Left lung (tissue), 14 donors: ENCODE results near the gene FCN1. TPM values are rescaled to one million over a fixed set of nuclear protein-coding genes. Genes with fewer than 3 reads are reported as not detected.
A peak's percentile ranks its signal among the peaks of the same experiment; 100 is the strongest.

Experiments
- ATAC-seq: fragments of 200-7000 bp; cut with Tn5 transposase; one replicate; pipeline ENCODE4 v1.9.1; 2020; ENCODE audit warnings: moderate library complexity
- DNase-seq, 4 donors: peaks; one replicate each; pipeline ENCODE4 v3.0.0-alpha.2; 2013 to 2020
- H3K27ac ChIP-seq, 2 donors: fragments of 200-600 bp; sonication (generic) in 1 of 2; one replicate each; pipeline versions ENCODE4 v1.5.0 to v1.8.0; 2020 to 2021
- H3K27me3 ChIP-seq, 2 donors: fragments of 200-600 bp; sonication (generic) in 1 of 2; one replicate each; pipeline versions ENCODE4 v1.5.0 to v1.8.0; 2020 to 2021
- H3K36me3 ChIP-seq, 2 donors: fragments of 200-600 bp; sonication (generic) in 1 of 2; one replicate each; pipeline versions ENCODE4 v1.5.0 to v1.8.0; 2020 to 2021
- H3K4me1 ChIP-seq, 2 donors: fragments of 200-600 bp; one replicate each; pipeline ENCODE4 v1.8.0; 2021
- H3K4me3 ChIP-seq, 2 donors: fragments of 200-600 bp; sonication (generic) in 1 of 2; one replicate each; pipeline versions ENCODE4 v1.5.0 to v1.8.0; 2020 to 2021; ENCODE audit warnings: mild to moderate bottlenecking in 1 of 2
- H3K9me3 ChIP-seq, 2 donors: fragments of 200-600 bp; sonication (generic) in 1 of 2; one replicate each; pipeline versions ENCODE4 v1.5.0 to v1.8.0; 2020 to 2021
- intact Hi-C, 2 donors: fragments of 100-400 bp; cut with DNase I; formaldehyde crosslinking; loops; one replicate each; pipeline versions ENCODE4 v1.11.2 to v1.14.2; 2022
- long read RNA-seq, 12 donors: library from polyadenylated mRNA in 2 of 12; unstranded in 2 of 12; transcript quantifications; one replicate each; pipeline ENCODE4 v2.0.0 and lab custom pipeline, GENCODE V29; 2019 to 2026
- polyA plus RNA-seq, 6 donors: library from polyadenylated mRNA; unstranded; fragments of 120-200 nt; gene quantifications; one replicate each; pipeline ENCODE4 v1.2.1, GENCODE V29; 2013; ENCODE audit not compliant: insufficient read length in 6 of 6
- total RNA-seq, 2 donors: library from RNA; stranded (reverse); fragmentation: NEBNext Ultra II Directional; extraction: Animal tissue kit (Norgen Biotek cat#: 25700); gene quantifications; one replicate each; pipeline ENCODE4 v1.2.1, GENCODE V29; 2021
- TF ChIP-seq, protein P1 (sequence below), 2 donors: fragments of 200-600 bp; sonication (generic) in 1 of 2; IDR thresholded peaks; one replicate each; pipeline versions ENCODE4 v1.5.0 to v1.8.0; 2021; ENCODE audit warnings: antibody characterized with exemption in 2 of 2
- donor health status: DM: no; HTN: yes; CAD: no.
- donor health status: DM: no; HTN: no; CAD: no.

The FCN1 gene
- 10 to 100 TPM; 28.4 to 72.1 TPM for total RNA-seq
- 1 to 10 TPM; 3.4 to 6.7 (median 5.1) TPM for polyA plus RNA-seq
- long read RNA-seq, donor 1: 0 reads
- long read RNA-seq, donor 2: 0 reads
- long read RNA-seq, donor 3, partial matches to known transcripts: 0 of 1 reads
- long read RNA-seq, donor 3, other reads (novel, unspliced or antisense): 0 of 1 reads
- long read RNA-seq, donor 4, transcript FCN1-201 (9 exons, 1,286 nt): major isoform, 23 of 28 reads
- long read RNA-seq, donor 4, partial matches to known transcripts: 2 of 28 reads
- long read RNA-seq, donor 4, other reads (novel, unspliced or antisense): 3 of 28 reads
- long read RNA-seq, donor 5: 0 reads
- long read RNA-seq, donor 6, partial matches to known transcripts: 0 of 1 reads
- long read RNA-seq, donor 6, other reads (novel, unspliced or antisense): 0 of 1 reads
- long read RNA-seq, donor 7: 0 reads
- long read RNA-seq, donor 8, partial matches to known transcripts: 0 of 1 reads
- long read RNA-seq, donor 8, other reads (novel, unspliced or antisense): 0 of 1 reads
- long read RNA-seq, donor 9: 0 reads
- long read RNA-seq, donor 10, transcript FCN1-201 (9 exons, 1,286 nt): major isoform, 123 of 146 reads
- long read RNA-seq, donor 10, partial matches to known transcripts: 6 of 146 reads
- long read RNA-seq, donor 10, other reads (novel, unspliced or antisense): 17 of 146 reads
- long read RNA-seq, donor 11: 0 reads
- long read RNA-seq, donor 12: 0 reads

- H3K27ac ChIP-seq: peak within 1 kb of the TSS in 1 of 2 donors; percentile 75
- H3K9me3 ChIP-seq: peaks cover 0 to 7% of the 10 kb centered on the region in 2 donors
- peaks cover 0 to 10% of the 10 kb centered on the region in 2 donors for H3K27me3 ChIP-seq
- H3K4me1 ChIP-seq: peaks cover 0 to 66% of the 10 kb centered on the region in 2 donors
- peak within 1 kb of the TSS in 1 of 2 donors; percentile 38 for H3K4me3 ChIP-seq
- peaks cover 0 to 8% of the 10 kb centered on the region in 2 donors for H3K36me3 ChIP-seq
- intact Hi-C loops: no loop called here
- DNase-seq: no peak
- TF ChIP-seq, protein P1, sequence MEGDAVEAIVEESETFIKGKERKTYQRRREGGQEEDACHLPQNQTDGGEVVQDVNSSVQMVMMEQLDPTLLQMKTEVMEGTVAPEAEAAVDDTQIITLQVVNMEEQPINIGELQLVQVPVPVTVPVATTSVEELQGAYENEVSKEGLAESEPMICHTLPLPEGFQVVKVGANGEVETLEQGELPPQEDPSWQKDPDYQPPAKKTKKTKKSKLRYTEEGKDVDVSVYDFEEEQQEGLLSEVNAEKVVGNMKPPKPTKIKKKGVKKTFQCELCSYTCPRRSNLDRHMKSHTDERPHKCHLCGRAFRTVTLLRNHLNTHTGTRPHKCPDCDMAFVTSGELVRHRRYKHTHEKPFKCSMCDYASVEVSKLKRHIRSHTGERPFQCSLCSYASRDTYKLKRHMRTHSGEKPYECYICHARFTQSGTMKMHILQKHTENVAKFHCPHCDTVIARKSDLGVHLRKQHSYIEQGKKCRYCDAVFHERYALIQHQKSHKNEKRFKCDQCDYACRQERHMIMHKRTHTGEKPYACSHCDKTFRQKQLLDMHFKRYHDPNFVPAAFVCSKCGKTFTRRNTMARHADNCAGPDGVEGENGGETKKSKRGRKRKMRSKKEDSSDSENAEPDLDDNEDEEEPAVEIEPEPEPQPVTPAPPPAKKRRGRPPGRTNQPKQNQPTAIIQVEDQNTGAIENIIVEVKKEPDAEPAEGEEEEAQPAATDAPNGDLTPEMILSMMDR (IDR thresholded peaks at IDR 0.05): no peak
- no peak for ATAC-seq
Measured at GRCh38 chr9:134917431-134918373, at the start of gene FCN1. Gene FCN1, minus strand, starts transcription at chr9:134917912. Its CDS starts 41 bp downstream, at chr9:134917871.

DNA sequence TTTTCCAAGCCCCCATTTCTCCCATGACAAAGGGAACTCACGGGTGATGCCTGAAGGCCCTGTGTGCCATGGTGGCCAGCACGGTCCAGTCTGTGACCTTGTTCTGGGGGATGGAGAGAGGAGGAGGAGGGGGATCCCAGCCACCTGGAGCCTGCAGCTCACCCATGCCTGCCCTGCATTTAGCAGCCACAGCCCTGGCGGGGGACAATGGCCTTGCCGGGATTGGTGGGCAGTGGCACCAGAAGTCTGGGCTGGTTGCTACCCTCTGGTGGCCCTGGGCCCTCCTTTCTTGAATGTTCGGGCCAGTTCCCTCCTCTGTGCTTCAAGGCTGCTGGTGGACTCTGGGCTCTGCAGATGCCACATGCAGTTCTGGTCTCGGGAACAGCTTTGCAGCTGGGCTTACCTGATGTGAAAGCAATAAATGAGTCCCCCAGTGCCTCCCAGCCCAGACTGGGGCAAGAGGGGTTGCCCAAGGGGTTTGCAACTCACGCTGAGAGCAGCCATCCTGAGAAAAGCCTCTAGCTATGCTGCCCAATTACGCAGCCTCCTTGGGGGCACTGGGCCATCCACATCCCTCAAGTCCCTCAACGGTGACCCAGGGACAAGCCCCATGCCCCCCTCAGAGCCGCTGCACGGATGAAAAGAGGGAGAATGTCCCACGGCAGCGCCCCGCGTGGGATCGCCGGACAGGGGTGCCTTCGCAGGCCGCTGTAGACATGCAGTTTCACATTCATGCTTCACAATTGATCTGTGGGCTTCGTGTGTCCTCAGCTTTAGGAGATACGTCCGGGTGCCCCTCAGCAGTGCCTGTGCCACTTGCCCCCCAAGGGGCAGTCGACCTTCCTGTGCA lies 49.2 kb upstream of the FCN1 start:
- intact Hi-C loops: no loop called here
- no peaks in the 10 kb centered on the region for H3K4me1 ChIP-seq
- H3K4me3 ChIP-seq: no peak overlapping the region
- no peaks in the 10 kb centered on the region for H3K9me3 ChIP-seq
- peak in 2 of 4 donors; percentile 24 to 55 for DNase-seq
- TF ChIP-seq, protein P1 (IDR thresholded peaks at IDR 0.05): no peak
- peaks cover 8 to 63% of the 10 kb centered on the region in 2 donors for H3K27me3 ChIP-seq
- no peak overlapping the region for H3K27ac ChIP-seq
- no peaks in the 10 kb centered on the region for H3K36me3 ChIP-seq
- no peak for ATAC-seq

DNA sequence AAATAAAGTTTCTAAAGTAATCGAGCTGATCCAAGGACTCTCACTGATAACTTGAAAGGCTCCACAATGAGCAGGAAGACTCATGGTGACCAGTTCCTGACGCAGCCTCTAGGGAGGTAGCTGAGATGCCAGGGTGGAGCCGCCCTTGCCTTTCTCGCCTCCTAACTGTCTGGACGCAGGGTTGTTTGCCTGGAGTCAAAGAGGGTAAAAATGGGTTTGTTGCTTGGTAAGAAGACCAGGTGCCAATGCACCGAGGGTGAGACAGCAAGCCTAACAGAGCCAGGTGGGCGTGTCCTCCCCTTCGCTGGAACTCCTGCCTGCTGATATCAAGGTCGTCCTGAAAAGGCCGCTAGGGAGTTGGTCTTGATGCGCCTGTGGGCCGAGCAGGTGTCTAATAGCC lies 48.6 kb upstream of the FCN1 start:
- intact Hi-C loops: no loop called here
- Histone ChIP-seq H3K9me3 (no peaks in the 10 kb centered on the region), H3K4me3 (no peak overlapping the region), H3K27ac (no peak overlapping the region), H3K27me3 (peaks cover 8 to 63% of the 10 kb centered on the region in 2 donors), H3K4me1 (no peaks in the 10 kb centered on the region), H3K36me3 (no peaks in the 10 kb centered on the region)
- ATAC-seq (no peak), DNase-seq (peak in 2 of 4 donors; percentile 11 to 47)
- TF ChIP-seq, protein P1 (IDR thresholded peaks at IDR 0.05): no peak

- Histone ChIP-seq H3K36me3 (no peaks in the 10 kb centered on the region), H3K27me3 (peaks cover 8 to 60% of the 10 kb centered on the region in 2 donors), H3K4me1 (no peaks in the 10 kb centered on the region), H3K9me3 (no peaks in the 10 kb centered on the region), H3K27ac (no peak overlapping the region), H3K4me3 (no peak overlapping the region)
- TF ChIP-seq, protein P1 (IDR thresholded peaks at IDR 0.05): no peak
- no peak for ATAC-seq
- DNase-seq: no peak
- intact Hi-C loops: no loop called here
Measured at GRCh38 chr9:134965851-134966250, 48.1 kb upstream of the FCN1 start.
